B cell (primary cell): ENCODE measurements around the gene MRTFB. TPM values are rescaled to one million over a fixed set of nuclear protein-coding genes. Genes with fewer than 3 reads are reported as not detected.

Experiments used
- ATAC-seq: fragments of 200-7000 bp; cut with Tn5 transposase; one replicate; pipeline ENCODE4 v1.10.0; 2021; ENCODE audit warnings: low read depth, mild to moderate bottlenecking, moderate number of reproducible peaks, moderate library complexity
- CTCF ChIA-PET: fragments of 350-600 bp; sonication (Branson Sonifier 250); formaldehyde crosslinking; loops from one replicate; lab custom pipeline; 2021; ENCODE audit warnings: antibody characterized with exemption, inconsistent platforms; lab: Charles Lee
- POLR2A ChIA-PET: fragments of 350-600 bp; sonication (Branson Sonifier 250); formaldehyde crosslinking; loops from one replicate; lab custom pipeline; 2021; ENCODE audit warnings: antibody characterized with exemption; lab: Charles Lee
- DNase-seq: peaks from one replicate; pipeline ENCODE4 v3.0.0; 2013
- H2AFZ ChIP-seq: 2 replicates; pipeline ENCODE4 v1.6.1; 2012; ENCODE audit warnings: mild to moderate bottlenecking, low read depth, low read length; ENCODE audit not compliant: insufficient read depth, poor library complexity, severe bottlenecking
- H3K27ac ChIP-seq, 2 donors: 1 replicate in 1 of 2; 2 replicates in 1 of 2; pipeline ENCODE4 v1.5.1; 2012 to 2013; ENCODE audit warnings: low read length in 2 of 2, mild to moderate bottlenecking in 2 of 2, moderate library complexity in 1 of 2
- H3K27me3 ChIP-seq, 4 experiments: fragments of 200-600 bp in 1 of 4; sonication (generic) in 1 of 4; replicated peaks in 1 of 4; 1 replicate in 2 of 4; 2 replicates in 2 of 4; pipeline versions ENCODE4 v1.6.1 to v1.7.0; 2013 to 2016; ENCODE audit warnings: low read length in 3 of 4, mild to moderate bottlenecking in 2 of 4, mixed read lengths in 1 of 4, moderate library complexity in 1 of 4; ENCODE audit not compliant: insufficient read depth in 4 of 4, control insufficient read depth in 3 of 4; ENCODE audit errors: control extremely low read depth in 1 of 4
- H3K36me3 ChIP-seq, 2 experiments: replicated peaks in 1 of 2; 1 replicate in 1 of 2; 2 replicates in 1 of 2; pipeline versions ENCODE4 v1.6.1 to v1.7.1; 2013; ENCODE audit warnings: low read length in 1 of 2; ENCODE audit not compliant: insufficient read depth in 2 of 2, control insufficient read depth in 1 of 2; ENCODE audit errors: control extremely low read depth in 1 of 2, extremely low read depth in 1 of 2
- H3K4me1 ChIP-seq, 2 donors: fragments of 200-600 bp in 1 of 2; sonication (generic) in 1 of 2; 1 replicate in 1 of 2; 2 replicates in 1 of 2; pipeline versions ENCODE4 v1.5.1 to v1.6.1; 2013 to 2017; ENCODE audit warnings: low read length in 2 of 2; ENCODE audit not compliant: control insufficient read depth in 2 of 2, insufficient read depth in 2 of 2
- H3K4me2 ChIP-seq: replicated peaks from 2 replicates; pipeline ENCODE3; 2012; ENCODE audit warnings: mild to moderate bottlenecking, low read depth, low read length; ENCODE audit not compliant: poor library complexity, severe bottlenecking
- H3K4me3 ChIP-seq, 5 experiments: fragments of 200-600 bp in 1 of 5; sonication (generic) in 1 of 5; 1 replicate in 3 of 5; 2 replicates in 2 of 5; pipeline versions ENCODE4 v1.5.1 to v1.7.0; 2011 to 2016; ENCODE audit warnings: low read length in 4 of 5, mild to moderate bottlenecking in 4 of 5, low read depth in 2 of 5, control low read depth in 1 of 5, moderate library complexity in 1 of 5; ENCODE audit not compliant: insufficient read depth in 1 of 5; ENCODE audit errors: control extremely low read depth in 1 of 5, extremely low read depth in 1 of 5
- H3K79me2 ChIP-seq: fragments of 200-600 bp; sonication (generic); one replicate; pipeline ENCODE4 v1.6.0; 2016; ENCODE audit warnings: low read length; ENCODE audit not compliant: control insufficient read depth, insufficient read depth
- H3K9ac ChIP-seq: fragments of 200-600 bp; sonication (generic); 2 replicates; pipeline ENCODE4 v1.6.1; 2017; ENCODE audit warnings: mild to moderate bottlenecking, low read length, moderate library complexity
- H3K9me3 ChIP-seq, 3 donors: one replicate each; pipeline versions ENCODE4 v1.6.1 to v1.7.1; 2013; ENCODE audit warnings: low read length in 2 of 3; ENCODE audit not compliant: control insufficient read depth in 2 of 3, insufficient read depth in 1 of 3; ENCODE audit errors: control extremely low read depth in 1 of 3
- H4K20me1 ChIP-seq: 2 replicates; pipeline ENCODE4 v1.6.0; 2012; ENCODE audit warnings: mild to moderate bottlenecking, low read length; ENCODE audit not compliant: insufficient read depth, control insufficient read depth, poor library complexity, severe bottlenecking
- H3K27ac Mint-ChIP-seq: one replicate; pipeline ENCODE4 v1.8.0; 2021; ENCODE audit warnings: mixed read lengths
- H3K27me3 Mint-ChIP-seq: one replicate; pipeline ENCODE4 v1.8.0; 2021; ENCODE audit warnings: mixed read lengths
- H3K4me1 Mint-ChIP-seq: one replicate; pipeline ENCODE4 v1.8.0; 2021; ENCODE audit warnings: mixed read lengths
- H3K4me3 Mint-ChIP-seq: one replicate; pipeline ENCODE4 v1.8.0; 2021; ENCODE audit warnings: mixed read lengths
- H3K9me3 Mint-ChIP-seq: one replicate; pipeline ENCODE4 v1.8.0; 2022; ENCODE audit warnings: mixed read lengths; ENCODE audit not compliant: insufficient read depth
- EZH2 ChIP-seq: IDR thresholded peaks from 2 replicates; pipeline ENCODE4 v1.6.1; 2012; ENCODE audit warnings: borderline replicate concordance, low read depth, mild to moderate bottlenecking, moderate library complexity, low read length; ENCODE audit not compliant: insufficient read depth, poor library complexity, severe bottlenecking
- WGBS: methylation state at CpG from one replicate; pipeline ENCODE4 v1.1.5; 2013; ENCODE audit warnings: missing lambda C conversion rate; ENCODE audit not compliant: insufficient coverage; 5-methylcytosine and 5-hydroxymethylcytosine counted together
- intact Hi-C: fragments of 100-400 bp; cut with micrococcal nuclease; formaldehyde crosslinking; loops from one replicate; pipeline ENCODE4 v1.10.0; 2022
- polyA plus RNA-seq: library from polyadenylated mRNA; depleted of rRNA; stranded (reverse); fragments of >200 nt; gene quantifications from 2 replicates; pipeline ENCODE4 v1.2.3, GENCODE V29; 2012
- total RNA-seq, 2 donors: library from RNA; stranded (reverse); fragments of 120-200 nt in 1 of 2; gene quantifications; 1 replicate in 1 of 2; 2 replicates in 1 of 2; pipeline versions ENCODE4 v1.2.3 to v1.2.4, GENCODE V29; 2013 to 2022
- TF ChIP-seq, protein P1 (sequence below): fragments of 200-600 bp; IDR thresholded peaks from one replicate; pipeline ENCODE4 v1.8.0; 2022; ENCODE audit warnings: antibody characterized with exemption, mild to moderate bottlenecking

The MRTFB gene
- total and polyA plus RNA-seq, 2 donors (not counting 1 experiment from before 2014, with no cell fraction given), result 6.6 to 39.5 TPM

DNA sequence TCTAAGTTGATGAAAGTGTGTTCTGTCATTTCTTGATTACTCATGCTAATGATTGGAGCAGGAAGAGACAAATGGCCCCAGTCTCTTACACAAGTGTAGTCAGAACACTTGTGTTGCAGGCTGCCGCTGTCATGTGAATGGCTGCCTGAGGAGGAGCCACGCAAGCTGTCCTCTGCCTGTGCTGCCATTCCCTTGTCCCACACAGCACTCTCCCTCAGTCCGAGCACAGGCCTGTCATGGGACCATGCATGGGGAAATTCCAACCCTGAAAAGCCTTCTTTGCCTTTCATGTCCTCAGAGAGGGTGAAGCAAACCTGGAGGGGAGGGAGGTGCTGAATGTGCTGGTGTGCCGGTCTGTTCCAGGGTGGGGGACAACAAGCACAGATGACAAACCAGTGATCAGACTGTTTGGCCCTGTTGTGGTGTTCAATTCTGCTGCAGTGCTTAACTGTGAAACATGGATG is 109.4 kb downstream of the MRTFB start:
- Histone ChIP-seq H3K9ac (no peak overlapping the region), H2AFZ (no peak overlapping the region), H3K4me3 (no peak overlapping the region), H4K20me1 (no peaks in the 10 kb centered on the region), H3K9me3 (no peaks in the 10 kb centered on the region), H3K4me2 (no peak overlapping the region), H3K4me1 (no peaks in the 10 kb centered on the region), H3K79me2 (no peaks in the 10 kb centered on the region), H3K27me3 (no peaks in the 10 kb centered on the region), H3K27ac (no peak overlapping the region), H3K36me3 (no peaks in the 10 kb centered on the region)
- Mint-ChIP-seq H3K27ac (no peak overlapping the region), H3K4me3 (no peak overlapping the region), H3K4me1 (no peaks in the 10 kb centered on the region), H3K9me3 (no peaks in the 10 kb centered on the region), H3K27me3 (no peaks in the 10 kb centered on the region)
- ATAC-seq, result no peak
- CTCF ChIA-PET, result no interaction called here
- POLR2A ChIA-PET, result no interaction called here
- no peak for DNase-seq
- intact Hi-C loops, result no loop called here
- 100% methylated on average over 2 of the region's 4 CpGs for WGBS
- no peak for TF ChIP-seq EZH2
- TF ChIP-seq, protein P1, sequence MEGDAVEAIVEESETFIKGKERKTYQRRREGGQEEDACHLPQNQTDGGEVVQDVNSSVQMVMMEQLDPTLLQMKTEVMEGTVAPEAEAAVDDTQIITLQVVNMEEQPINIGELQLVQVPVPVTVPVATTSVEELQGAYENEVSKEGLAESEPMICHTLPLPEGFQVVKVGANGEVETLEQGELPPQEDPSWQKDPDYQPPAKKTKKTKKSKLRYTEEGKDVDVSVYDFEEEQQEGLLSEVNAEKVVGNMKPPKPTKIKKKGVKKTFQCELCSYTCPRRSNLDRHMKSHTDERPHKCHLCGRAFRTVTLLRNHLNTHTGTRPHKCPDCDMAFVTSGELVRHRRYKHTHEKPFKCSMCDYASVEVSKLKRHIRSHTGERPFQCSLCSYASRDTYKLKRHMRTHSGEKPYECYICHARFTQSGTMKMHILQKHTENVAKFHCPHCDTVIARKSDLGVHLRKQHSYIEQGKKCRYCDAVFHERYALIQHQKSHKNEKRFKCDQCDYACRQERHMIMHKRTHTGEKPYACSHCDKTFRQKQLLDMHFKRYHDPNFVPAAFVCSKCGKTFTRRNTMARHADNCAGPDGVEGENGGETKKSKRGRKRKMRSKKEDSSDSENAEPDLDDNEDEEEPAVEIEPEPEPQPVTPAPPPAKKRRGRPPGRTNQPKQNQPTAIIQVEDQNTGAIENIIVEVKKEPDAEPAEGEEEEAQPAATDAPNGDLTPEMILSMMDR, result no peak

DNA sequence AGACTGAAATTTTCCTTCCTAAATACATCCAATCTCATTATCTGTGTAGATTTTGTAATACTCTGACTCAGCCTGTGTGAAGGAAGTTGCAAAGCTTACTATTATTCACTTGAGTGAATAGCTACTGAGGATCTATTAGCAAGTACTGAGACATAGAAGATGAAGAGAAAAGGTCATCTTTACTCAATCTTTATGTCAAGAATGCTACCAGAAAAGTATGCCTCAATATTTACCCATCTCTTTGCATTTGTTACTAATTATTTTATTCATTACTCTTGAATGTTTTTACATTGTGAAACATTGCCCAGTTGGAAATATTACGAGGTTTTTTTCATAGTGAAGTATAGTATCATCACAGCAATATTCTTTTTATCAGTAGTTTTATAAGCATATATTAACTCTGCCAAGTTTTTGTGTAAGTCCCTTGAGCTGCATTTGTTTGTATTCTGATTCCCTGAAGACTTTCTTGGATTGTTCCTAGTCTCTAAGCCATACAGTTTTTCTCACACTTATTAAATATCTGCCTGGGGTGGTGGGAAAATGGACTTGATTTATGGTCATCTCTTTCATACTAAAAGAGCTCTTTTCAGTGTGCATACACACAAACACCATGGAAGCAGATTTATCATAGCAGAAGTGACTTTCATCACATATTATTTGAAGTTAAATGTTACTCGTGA is 110.4 kb downstream of the MRTFB start:
- Histone ChIP-seq H3K4me2 (no peak overlapping the region), H3K27me3 (no peaks in the 10 kb centered on the region), H2AFZ (no peak overlapping the region), H3K79me2 (no peaks in the 10 kb centered on the region), H3K36me3 (no peaks in the 10 kb centered on the region), H3K9ac (no peak overlapping the region), H3K4me1 (no peaks in the 10 kb centered on the region), H3K27ac (no peak overlapping the region), H3K4me3 (no peak overlapping the region), H3K9me3 (no peaks in the 10 kb centered on the region), H4K20me1 (no peaks in the 10 kb centered on the region)
- DNase-seq (no peak), ATAC-seq (no peak)
- WGBS, result no CpG with 5 or more reads among the region's 2 CpGs
- TF ChIP-seq, protein P1, result no peak
- no peak for TF ChIP-seq EZH2
- intact Hi-C loops, result no loop called here
- Mint-ChIP-seq H3K9me3 (no peaks in the 10 kb centered on the region), H3K27ac (no peak overlapping the region), H3K4me1 (no peaks in the 10 kb centered on the region), H3K27me3 (no peaks in the 10 kb centered on the region), H3K4me3 (no peak overlapping the region)
- ChIA-PET POLR2A (no interaction called here), CTCF (no interaction called here)
